ENCODE results near the gene MCCC2.
"Not testable (repeated sequence)": the region's sequence is repeated elsewhere in the genome, so short reads cannot be mapped to it uniquely, and the experiment has no call there.

MCCC2 gene

DNA sequence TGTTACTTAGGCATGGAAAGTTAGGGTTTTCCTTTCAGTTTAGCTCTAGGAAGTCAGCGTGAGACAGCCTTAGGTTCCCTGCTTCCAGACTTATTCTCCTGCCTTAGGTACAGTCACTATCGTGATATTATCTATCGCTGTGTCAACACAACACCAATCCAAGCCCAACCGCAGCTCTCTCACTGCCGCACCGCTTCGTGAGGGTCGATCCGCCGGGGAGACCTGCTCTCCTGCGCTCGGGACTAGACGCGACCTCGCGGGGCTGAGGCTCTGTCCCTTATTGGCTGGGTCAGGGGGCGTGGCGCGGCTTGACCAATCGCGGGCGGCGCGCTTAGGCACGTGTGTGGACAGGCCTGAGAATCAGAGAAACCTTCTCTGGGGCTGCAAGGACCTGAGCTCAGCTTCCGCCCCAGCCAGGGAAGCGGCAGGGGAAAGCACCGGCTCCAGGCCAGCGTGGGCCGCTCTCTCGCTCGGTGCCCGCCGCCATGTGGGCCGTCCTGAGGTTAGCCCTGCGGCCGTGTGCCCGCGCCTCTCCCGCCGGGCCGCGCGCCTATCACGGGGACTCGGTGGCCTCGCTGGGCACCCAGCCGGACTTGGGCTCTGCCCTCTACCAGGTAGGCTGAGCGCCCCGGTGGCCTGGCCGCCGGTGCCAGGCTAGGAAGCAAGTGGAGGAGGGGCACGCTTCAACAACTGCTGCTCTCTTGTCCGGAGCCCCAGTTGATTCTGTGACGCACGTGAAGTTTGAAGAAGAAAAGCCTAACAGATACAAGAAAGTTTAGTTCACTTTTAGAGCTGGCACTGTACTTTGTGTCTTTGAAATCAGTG, at the start of gene MCCC2:
Gene MCCC2 (plus strand): TSS at position 400 of the 825 bp plus-strand sequence. CDS start 86 bp downstream, at position 486.
- peak; percentile 71 to 93 for DNase-seq

DNA sequence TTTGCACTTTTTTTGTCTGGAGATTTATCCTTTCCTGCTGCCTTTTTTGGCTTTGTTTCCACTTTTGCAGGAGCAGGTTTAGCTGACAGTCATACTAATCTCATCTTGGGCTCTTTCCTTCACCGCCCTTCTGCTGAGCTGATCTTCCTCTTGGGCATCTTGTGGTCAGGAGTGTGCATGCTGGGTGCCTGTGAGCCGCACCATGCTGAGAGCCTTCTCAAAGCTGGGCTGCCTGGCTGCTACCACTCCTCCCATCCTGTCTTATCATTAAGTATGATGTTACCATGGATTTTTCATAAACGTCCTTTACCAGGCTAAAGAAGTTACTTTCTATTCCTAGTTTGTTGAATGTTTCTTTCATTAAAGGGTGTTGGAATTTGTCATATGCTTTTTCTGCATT, 49.5 kb upstream of the MCCC2 start:
- no peak for DNase-seq

DNA sequence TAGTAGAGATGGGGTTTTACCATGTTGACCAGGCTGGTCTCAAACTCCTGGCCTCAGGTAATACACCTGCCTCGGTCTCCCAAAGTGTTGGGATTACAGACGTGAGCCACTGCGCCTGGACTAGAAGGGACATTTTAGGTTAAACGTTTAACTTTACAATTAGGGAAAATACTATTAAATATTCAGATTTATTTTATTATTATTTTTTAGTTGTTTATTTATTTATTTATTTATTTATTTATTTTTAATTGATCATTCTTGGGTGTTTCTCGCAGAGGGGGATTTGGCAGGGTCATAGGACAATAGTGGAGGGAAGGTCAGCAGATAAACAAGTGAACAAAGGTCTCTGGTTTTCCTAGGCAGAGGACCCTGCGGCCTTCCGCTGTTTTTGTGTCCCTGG, 36.3 kb upstream of the MCCC2 start:
- not testable (repeated sequence) for DNase-seq

DNA sequence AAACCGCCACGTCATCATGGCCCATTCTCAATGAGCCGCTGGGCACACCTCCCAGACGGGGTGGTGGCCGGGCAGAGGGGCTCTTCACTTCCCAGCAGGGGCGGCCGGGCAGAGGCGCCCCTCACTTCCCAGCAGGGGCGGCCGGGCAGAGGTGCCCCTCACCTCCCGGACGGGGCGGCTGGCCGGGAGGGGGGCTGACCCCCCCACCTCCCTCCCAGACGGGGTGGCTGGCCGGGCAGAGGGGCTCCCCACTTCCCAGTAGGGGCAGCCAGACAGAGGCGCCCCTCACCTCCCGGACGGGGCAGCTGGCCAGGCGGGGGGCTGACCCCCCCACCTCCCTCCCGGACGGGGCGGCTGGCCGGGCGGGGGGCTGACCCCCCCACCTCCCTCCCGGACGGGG, 35.6 kb upstream of the MCCC2 start:
- not testable (repeated sequence) for DNase-seq

DNA sequence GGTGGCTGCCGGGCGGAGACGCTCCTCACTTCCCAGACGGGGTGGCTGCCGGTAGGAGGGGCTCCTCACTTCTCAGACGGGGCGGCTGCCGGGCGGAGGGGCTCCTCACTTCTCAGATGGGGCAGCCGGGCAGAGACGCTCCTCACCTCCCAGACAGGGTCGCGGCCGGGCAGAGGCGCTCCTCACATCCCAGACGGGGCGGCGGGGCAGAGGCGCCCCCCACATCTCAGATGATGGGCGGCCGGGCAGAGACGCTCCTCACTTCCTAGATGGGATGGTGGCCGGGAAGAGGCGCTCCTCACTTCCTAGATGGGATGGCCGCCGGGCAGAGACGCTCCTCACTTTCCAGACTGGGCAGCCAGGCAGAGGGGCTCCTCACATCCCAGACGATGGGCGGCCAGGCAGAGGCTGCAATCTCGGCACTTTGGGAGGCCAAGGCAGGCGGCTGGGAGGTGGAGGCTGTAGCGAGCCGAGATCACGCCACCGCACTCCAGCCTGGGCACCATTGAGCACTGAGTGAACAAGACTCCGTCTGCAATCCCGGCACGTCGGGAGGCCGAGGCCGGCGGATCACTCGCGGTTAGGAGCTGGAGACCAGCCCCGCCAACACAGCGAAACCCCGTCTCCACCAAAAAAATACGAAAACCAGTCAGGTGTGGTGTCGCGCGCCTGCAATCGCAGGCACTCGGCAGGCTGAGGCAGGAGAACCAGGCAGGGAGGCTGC, 35.0 kb upstream of the MCCC2 start:
- DNase-seq = not testable (repeated sequence)

DNA sequence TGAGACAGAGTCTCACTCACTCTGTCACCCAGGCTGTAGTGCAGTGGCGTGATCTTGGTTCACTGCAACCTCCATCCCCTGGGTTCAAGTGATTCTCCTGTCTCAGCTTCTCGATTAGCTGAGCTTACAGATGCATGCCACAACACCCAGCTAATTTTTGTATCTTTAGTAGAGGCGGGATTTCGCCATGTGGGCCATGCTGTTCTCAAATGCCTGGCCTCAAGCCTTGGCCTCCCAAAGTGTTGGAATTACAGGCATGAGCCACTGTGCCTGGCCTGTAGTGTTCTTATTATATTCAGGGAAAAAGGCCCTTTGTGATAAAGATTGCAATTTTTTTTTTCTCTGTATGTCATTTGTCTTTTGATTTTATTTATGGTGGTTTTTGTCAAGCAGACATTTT, 24.0 kb upstream of the MCCC2 start:
- DNase-seq = no peak

DNA sequence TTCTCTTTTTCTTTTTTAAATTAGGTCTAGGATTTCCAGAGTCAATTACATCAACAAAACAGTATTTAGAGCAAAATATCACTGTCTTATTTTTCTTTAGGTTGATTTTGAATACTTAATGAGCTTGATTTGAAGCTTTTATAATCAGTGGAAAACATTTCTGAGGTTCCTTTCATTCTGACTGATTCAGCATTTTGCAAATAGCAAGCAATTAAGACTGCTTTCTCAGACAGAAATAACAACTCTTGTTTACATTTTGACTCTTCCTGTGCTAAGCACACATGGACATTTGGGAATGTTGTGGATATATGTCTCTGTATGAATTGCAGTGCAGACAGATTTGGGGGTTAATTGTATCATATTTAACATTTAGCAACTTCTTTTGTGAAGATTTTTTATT, 22.2 kb upstream of the MCCC2 start:
- DNase-seq = no peak

DNA sequence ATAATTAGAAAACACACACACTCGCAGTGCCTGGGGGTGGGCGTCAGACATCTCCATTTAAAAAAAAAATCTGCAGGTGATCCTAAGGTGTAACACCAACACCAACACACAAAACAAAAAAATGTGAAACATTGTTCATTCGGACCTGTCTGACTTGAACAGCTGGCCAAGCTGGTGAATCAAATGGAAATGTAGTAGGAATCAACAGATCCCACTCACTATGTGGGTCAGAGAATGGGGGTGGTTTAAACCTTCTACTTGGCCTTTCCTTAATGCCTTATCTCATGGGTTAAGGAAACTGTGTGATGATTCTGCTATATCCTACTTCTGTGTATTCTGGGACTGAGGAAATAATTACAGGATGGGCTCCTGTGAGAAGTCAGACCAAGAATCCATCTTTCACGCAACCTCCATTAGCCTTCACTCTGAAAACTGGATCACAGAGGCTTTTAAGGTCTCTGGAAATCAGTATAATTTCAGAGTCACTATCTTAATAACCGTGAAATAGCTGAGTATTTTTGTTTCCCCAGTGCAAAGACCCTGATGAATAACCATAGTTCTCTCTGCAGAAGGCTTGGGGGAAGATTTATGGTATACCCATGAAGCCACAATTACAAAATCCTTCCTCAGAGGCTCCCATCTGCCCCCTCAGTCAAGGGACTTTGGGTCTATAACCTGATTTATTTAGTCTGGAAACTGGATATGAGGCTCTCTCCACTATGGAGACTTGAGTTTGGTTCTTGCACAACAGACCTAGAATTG, 17.2 kb upstream of the MCCC2 start:
- DNase-seq = no peak

DNA sequence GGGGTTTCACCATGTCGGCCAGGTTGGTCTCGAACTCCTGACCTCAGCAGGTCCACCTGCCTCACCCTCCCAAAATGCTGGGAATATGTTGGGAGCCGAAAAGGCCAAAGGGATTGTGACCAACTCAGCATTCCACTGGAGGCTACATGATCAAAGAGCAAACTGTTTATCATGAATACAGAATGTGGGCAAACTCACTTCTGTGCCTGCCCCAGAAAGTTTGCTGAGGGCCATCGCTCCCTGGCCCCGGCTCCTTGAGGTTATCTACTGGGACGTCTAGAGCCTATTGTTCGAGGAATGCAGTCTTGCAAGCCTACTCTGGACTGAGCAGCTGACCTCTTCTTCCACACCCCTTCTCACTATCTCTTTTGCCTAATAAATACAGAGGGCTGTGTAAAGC, 15.3 kb upstream of the MCCC2 start:
- not testable (repeated sequence) for DNase-seq

DNA sequence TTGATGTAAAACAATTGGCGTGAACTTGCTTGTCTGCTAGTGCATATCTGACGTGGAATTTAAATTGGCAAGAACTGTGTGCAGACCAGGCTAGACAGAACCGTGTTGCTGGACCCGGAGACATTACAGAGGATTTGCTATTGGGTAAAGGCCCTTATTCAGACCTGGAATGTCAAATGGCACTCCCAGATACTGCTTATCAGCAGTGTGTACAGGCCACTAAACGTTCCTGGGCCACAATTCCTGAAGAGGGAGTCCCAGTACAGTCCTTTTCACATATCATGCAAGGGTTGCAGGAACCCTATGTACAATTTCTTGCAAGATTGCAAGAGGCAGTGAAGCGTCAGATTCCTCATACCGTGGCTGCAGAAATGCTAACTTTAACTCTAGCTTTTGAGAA, 13.5 kb upstream of the MCCC2 start:
- no peak for DNase-seq

DNA sequence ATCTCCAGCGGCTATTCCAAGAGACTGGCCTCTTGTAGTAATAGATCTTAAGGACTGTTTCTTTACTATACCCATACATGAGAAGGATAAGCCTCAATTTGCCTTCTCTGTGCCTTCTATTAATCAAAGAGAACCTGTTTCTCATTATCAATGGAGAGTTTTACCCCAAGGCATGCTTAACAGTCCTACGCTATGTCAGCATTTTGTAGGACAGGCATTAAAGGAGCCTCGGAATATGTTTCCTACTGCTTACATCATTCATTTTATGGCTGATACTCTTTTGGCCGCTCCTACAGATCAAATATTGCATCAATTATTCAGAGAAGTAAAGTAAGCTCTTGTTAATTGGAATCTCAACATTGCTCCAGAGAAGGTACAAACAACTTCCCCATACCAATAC, 11.6 kb upstream of the MCCC2 start:
- DNase-seq = not testable (repeated sequence)

DNA sequence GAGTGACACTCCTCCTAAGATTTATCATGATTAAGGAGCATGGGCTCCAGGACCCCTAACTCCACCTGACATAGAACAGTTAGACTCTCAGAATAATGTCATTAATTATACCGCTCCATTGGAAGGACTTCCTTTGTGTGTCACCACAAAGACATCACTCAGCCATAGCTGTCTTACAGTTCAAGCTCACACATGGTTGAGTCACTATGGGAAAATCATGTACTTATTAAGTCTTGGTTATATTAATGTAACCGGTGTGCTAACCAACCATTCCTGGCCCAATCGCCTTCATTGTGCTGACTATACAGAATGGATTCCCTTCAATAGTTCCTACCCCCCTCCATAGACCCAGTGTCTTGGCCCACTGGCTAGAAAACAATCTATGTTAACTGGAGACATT, 10.9 kb upstream of the MCCC2 start:
- DNase-seq = no peak

DNA sequence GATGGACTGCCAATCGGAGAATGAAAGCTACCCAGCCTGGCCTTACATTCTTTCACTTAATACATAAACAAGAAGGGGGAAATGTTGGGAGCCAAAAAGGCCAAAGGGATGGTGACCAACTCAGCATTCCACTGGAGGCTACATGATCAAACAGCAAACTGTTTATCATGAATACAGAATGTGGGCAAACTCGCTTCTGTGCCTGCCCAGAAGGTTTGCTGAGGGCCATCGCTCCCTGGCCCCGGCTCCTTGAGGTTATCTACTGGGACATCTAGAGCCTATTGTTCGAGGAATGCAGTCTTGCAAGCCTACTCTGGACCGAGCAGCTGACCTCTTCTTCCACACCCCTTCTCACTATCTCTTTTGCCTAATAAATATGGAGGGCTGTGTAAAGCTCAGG, 9.3 kb upstream of the MCCC2 start:
- DNase-seq = not testable (repeated sequence)

DNA sequence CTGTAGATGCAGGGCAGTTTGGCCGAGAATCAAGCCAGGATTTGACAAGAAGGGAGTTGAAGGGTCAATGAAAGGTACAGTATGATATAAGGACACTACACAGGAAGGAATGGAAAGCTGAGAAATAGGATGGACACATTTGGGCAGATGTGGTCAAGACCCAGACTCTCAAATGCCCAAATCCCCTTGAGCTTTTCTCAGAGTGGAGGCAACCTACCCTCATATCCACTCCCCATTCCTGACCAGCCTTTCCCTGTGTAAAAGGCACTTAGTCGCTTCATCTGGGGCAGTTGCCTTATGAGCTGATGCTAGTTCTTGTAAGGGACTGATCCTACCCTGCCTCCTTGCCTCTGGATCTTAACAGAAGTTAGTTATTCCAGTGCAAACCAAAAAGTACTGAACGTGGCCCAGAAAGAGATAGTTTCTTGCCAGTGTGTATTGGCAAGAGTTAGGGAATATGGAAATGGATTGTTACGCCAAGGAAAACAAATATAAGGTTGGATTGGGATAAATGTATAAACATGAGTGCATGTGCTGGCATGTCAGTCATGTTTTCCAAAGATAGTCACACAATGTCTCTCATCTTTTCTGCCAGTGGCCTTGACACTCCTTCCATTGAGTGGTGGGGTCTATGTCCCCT, 4.1 kb upstream of the MCCC2 start:
- DNase-seq = no peak

DNA sequence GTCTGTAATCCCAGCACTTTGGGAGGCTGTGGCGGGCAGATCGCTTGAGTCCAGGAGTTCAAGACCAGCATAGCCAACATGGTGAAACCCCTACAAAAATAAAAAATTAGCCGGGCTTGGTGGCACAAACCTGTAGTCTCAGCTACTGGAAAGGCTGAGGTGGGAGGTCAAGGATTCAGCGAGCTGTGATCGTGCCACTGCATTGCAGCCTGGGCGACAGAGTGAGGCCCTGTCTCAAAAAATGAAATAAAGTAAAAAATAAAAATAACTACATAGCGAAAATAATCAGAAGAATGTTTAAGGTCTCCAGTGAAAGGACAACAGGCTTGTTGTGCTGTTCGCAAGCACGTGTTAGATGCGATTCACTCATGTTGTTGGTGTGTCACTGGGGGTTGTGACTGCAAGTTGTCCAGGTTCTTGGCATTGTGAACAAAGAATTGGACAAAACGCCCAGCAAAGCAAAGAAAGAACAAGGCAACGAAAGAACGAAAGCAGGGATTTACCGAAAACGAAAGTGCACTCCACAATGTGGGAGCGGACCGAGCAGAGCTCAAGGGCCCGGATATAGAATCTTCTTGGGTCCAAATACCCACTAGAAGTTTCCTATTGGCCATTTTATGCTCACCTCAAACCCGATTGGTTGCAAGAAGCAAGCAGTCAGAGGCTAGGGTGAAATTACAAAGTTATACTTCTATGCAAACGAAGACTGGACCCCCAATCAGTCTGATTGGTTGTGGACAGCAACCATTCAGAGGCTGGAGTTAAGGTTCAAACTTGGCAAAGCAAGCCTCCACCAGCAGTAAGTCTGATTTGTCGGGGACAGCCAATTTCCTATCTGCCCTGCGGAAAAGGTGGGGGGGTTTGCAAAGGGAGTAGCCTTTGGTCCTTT, 844 bp upstream of the MCCC2 start:
- DNase-seq = no peak

DNA sequence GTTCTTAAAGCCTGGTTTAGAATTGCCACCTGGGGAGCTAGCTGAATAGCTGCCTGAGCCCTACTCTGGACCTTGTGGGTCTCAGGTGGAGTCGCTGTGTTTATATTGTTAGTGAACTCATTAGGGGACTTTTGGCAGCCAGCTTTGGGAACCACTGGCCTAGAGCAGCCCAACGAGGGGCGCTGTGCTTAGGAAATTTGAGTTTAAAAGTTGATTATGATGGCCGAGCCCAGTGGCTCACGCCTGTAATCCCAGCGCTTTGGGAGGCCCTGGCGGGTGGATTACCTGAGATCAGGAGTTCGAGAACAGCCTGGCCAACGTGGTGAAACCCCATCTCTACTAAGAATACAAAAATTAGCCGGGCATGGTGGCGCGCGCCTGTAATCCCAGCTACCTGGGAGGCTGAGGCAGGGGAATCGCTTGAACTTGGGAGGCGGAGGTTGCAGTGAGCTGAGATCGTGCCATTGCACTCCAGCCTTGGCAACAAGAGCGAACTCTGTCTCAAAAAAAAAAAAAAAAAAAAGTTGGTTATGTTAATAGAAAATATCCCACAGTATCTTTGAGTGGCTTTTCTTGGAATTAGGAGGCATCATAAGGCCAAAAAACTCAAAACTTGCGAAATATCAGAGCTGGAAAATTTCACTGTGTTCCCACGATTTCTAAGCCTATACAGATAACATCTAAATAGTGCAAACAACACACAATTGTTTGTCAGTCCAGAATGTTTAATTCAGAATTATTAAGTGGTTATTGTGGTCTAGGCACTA, 809 bp downstream of the MCCC2 start:
- no peak for DNase-seq

DNA sequence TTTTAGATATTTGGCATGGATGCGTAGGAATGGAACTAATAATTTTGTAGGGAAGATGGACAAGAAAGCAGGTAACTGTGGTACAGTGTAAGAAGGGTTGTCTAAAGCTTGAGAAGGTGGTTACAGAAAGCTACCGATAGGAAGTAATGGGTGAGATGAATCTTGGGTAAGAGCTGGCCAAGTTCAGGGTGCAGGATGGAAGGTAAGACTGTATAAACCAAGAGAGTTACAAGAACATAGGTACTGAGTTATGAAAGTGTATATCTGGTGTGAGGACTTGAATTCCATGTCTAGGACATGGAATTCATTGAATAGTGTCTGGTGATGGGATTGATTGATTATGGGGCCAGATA, 1.4 kb downstream of the MCCC2 start:
- no peak for DNase-seq

DNA sequence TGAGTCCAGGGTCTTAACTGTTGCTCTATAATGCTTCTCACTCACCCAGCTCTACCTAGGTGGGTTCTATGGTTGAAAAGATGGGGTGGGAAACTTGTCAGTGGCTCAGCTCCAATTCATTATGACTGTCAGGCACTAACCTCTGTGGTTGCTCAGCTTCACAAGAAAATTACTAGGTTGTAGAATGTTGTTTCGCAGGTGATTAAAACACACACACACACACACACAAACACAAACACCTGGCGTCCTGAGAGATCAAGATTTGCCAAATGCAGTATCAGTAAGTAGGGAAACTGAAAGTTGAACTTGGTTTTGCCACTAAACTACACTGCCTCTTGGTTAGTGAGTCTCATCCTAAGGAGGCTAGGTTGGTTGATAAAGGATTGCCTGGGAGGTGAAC, 2.8 kb downstream of the MCCC2 start:
- no peak for DNase-seq

DNA sequence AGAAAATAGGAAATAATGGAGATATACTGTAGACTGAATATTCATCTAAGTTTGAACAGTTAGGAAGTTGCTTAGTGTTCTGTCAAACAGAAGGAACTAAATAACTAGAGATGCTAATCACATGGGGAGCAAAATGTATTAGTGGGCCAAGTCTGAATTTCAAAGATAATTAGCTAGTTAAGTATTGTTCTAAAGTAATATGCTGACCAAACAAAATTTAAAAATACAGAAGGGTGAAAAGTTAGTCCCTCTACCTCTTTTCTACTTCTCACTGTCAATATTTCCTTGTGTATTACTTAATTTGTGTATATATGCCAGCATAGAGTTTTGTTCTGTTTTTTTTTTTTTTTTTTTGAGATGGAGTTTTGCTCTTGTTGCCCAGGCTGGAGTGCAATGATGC, 4.0 kb downstream of the MCCC2 start:
- no peak for DNase-seq

DNA sequence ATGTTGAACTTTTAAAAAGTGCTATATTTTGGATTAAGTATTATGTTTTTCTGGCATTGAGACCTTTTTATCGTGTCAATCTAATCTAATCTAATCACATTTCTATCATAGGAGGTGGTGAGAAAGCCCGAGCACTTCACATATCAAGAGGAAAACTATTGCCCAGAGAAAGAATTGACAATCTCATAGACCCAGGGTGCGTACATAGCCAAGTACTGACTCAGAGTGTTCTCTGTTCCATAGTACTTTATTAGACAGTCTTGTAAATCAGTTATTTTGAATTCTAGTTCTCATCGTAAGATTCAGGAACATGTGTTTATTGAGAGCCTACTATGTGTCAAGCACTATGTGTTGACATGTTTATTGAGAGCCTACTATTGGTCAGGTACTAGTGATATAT, 9.0 kb downstream of the MCCC2 start:
- DNase-seq = no peak

DNA sequence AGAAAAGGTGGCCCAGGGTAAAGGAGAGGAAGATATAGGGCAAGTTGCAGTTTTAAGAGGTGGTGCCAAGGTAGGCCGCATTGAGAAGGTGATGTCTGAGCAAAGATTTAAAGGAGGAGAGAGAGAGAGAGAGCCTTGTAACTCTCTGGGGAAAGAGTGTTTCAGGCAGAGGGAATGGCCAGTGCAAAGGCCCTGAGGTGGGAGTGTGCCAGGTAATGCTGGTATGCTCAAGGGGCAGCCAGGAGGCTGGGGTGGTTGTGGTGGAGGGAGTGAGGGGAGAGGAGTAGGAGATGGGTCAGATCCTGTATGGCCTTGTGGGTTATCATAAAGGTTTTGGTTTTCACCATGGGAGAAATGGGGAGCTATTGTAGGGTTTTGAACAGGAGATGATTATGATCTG, 9.9 kb downstream of the MCCC2 start:
- no peak for DNase-seq
